ENCODE measurements around the gene UNCX. TPM values are rescaled to one million over a fixed set of nuclear protein-coding genes. Genes with fewer than 3 reads are reported as not detected.
"Not testable (repeated sequence)": the region's sequence is repeated elsewhere in the genome, so short reads cannot be mapped to it uniquely, and the experiment has no call there.

UNCX gene
- total RNA-seq, 1 experiment from 2014 or later: not detected

GRCh38 chr7:1256621-1257020, 23.9 kb downstream of the UNCX start:
- no peak for DNase-seq (ENCODE audit: low spot score)

GRCh38 chr7:1257221-1257620, 24.5 kb downstream of the UNCX start:
- DNase-seq (ENCODE audit: low spot score): no peak

- no peak for DNase-seq (ENCODE audit: low spot score)
Observed at GRCh38 chr7:1257863-1258262, 25.2 kb downstream of the UNCX start.

DNA sequence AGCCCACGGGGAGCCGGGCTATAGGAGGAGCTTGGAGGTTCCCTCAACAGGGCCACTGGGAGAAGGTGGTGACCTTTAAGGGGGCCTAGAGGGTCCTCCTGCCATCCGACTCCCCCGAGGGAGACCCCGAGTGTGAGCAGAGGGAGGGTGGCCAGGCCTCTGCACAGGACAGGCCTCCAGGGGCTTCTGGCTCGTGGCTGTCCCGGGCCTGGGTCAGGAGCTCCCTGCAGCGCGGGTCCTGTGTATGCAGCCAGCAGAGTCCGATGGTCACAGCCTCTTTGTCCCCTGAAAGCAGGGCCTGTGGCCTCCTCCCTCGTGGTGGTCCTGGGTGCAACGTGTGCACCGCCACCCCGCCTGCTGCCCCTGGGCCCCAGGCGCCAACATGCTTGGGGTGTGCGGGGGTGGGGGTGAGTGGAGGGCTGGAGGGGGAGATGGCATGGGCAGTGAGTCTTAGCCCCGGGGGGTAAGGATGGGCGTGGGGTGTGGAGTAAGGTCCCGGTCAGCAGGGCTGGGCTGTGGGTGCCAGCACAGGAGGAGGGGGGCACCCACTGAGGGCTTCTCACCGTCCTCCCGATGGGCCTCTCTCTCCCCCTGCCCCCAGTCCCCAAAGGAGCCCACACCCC, 27.1 kb downstream of the UNCX start:
- DNase-seq (ENCODE audit: low spot score): no peak

DNA sequence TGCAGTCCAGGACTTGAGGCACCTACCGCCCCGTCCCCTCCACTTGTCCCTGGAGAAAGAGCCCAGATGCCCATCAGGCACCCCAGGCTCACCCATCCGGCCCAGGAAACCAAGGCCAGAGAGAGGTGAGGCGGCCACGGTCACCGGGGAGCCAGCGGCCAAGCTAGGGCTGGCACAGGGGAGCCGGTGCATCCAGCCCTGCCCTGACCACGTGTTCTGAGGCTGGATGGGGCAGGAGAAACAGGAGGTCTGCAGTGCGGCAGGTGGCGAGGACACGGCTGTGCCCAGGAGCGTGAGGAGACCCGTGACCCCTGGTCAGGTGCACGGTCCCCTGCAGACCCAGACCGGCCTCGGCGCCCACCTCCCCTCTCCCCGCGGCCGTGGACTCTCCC, 27.6 kb downstream of the UNCX start:
- DNase-seq (ENCODE audit: low spot score): no peak

- not testable (repeated sequence) for DNase-seq (ENCODE audit: low spot score)
Observed at GRCh38 chr7:1261036-1261435, 28.4 kb downstream of the UNCX start.

- DNase-seq (ENCODE audit: low spot score): no peak
Observed at GRCh38 chr7:1262441-1262840, 29.8 kb downstream of the UNCX start.

- DNase-seq (ENCODE audit: low spot score): no peak
Observed at GRCh38 chr7:1263391-1263951, 30.8 kb downstream of the UNCX start.

DNA sequence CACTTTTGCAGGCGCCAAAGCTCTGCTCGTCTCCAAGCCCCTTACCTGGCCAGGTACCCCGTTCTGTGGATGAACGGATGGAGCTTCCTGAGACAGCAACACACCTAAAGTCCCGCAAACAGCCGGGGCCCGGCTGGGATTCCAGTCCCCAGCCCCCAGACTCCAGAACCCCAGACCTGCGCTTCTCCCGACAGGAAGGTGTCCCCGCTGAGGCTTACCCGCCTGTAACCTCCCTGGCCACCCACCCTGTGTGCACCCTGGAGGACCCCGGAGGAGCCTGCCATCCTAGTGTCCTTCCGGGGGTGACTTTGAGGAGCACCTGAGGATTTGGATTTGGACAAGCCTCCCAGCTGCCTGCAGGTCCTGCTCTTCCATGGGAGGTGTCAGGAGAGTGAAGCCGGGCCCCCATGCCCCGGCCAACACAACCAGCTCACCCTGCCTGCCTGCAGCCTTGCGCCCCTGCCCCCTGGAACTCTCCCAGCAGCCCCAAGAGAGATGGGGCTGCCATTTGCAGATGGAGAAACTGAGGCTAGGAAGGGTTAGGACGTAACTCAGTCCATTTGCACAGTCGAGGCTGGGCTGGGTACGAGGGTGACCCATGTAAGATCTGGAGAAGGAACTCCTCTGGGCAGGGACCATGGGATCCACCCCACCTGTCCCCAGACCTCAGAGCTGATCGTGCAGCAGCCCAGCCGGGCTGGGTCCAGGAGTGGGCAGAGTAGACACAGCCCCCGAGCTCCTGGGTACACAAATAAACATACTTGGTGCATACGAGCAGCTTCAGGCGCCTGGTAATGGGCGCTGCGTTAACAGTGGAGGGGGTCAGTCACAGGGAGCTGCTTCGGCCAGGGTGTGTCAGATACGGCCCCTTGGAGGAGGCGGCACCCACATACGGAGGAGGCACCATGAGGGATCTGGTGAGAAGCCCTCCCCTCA, 31.9 kb downstream of the UNCX start:
- no peak for DNase-seq (ENCODE audit: low spot score)

DNA sequence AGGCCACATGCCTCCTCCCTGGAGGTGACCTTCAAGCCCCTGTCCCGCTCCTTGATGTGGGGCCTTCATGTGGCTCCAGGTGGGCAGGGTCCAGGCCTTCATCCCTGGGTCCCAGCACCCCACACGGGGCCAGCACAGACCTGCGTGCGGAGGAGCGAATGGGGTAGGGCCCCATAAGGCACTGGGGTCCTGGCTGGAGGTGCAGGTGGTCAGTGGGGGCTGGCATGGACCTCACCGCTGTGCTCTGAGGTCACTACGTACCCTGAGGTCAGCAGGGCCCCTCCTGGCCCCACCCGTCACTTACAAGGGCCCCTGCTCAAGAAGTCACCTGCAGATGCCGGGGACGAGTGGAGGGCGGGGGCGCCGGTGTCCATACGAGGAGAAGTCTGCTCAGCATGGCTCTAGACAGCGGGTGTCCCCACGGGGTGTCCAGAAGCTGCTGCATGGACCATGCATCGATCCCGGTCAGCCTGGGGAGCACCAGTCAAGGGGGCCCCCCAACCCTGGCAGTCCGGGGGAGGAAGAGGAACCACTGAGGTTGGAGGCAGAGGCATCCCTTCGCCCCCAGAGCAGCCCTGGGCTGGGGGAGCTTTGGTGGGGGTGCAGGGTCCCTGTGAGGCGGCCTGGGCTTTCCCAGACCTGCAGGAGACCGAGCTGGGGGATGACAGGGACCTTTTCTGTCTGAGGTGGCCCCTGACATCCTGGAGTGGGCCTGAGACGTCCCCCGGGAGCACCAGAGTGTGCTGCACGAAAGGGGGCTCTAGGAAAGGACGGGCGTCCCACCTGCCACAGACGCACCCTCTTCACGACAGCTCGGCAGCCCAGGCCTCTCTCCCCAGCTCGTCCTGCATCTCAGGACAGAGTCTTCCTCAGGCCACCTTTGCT, 34.6 kb downstream of the UNCX start:
- DNase-seq (ENCODE audit: low spot score): no peak

- no peak for DNase-seq (ENCODE audit: low spot score)
Observed at GRCh38 chr7:1268076-1268815, 35.6 kb downstream of the UNCX start.

- DNase-seq (ENCODE audit: low spot score): no peak
Observed at GRCh38 chr7:1268866-1269265, 36.2 kb downstream of the UNCX start.

DNA sequence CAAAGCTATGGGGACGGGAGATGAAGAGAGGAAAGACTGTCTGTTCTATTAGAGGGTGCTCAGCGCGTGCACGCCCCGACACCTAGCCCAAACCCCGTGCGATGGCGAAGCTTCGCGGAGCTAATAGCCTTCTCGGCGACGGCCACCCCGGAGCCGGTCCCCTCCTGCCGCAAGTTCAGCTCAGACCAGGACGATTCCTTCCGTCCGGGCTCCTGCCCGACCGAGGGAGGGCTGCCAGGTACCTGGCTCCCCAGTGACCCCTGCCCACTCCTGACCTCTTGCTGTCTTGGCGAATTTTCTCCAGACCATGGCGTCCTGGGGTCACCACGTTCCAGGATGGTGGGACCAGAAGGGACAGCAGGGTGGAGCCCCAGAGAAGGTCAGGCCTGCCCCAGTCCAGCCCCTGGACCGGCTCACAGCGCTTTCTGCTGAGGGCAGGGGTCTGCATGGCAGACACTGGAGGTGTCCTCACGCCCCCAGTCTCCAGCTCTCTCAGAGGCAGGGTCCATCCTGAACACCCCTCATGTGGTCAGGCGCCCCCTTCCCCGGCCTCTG, 36.7 kb downstream of the UNCX start:
- no peak for DNase-seq (ENCODE audit: low spot score)

DNA sequence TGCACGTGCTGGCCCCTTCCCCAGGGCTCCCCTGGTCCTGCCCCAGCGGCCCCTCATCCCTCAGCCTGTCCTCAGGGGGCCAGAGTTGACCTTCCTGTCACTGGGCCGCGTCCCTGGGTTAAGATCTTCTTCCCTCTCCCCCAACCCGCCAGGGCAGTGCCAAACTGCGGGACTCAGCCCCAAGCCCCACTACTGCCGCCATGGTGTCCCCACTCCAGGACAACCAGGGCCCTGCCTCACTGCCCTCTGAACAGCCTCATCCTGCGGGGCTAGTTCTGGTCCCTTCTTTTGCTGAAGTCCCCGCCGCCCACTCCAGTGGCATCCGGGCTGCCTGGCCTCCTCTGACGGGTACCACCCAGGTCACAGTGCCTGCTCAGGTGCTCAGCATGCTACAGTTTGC, 37.5 kb downstream of the UNCX start:
- no peak for DNase-seq (ENCODE audit: low spot score)

DNA sequence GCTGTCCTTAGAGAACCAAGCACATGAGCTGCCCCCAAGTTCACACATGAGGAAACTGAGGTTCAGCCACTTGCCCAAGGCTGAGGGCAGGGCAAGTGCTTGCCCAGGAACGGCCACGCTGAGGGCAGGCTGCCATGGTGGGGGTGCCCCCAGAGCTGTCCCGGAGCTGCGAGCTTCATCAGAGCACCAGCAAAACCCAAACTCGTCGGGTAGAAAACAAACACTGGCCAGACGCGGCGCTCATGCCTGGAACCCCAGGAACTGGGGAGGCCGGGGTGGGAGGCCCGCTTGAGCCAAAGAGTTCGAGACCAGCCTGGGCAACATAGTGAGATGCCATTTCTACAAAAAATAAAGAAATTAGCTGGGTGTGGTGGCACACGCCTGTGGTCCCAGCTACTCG, 38.4 kb downstream of the UNCX start:
- no peak for DNase-seq (ENCODE audit: low spot score)

DNA sequence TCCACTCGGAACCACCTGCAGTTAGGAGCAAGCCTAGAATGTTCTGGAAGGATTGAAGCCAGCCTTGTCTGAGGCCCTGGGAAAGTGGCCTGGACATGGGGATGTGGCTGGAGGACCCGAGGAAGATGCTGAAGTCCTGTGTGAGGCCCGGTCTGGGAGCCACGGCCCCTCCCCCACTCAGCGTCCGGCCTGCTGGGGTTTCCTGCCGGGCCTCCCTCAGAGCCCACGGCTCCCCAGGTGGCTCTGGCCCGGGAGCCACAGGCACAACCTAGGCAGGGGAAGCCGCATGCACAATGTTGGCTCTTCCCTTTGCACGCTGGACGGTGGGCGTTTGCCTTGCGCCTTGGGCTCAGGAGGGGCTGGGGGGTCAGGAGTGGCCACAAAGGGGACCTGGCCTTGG, 39.0 kb downstream of the UNCX start:
- DNase-seq (ENCODE audit: low spot score): no peak

- DNase-seq (ENCODE audit: low spot score): not testable (repeated sequence)
Observed at GRCh38 chr7:1272136-1272535, 39.5 kb downstream of the UNCX start.

DNA sequence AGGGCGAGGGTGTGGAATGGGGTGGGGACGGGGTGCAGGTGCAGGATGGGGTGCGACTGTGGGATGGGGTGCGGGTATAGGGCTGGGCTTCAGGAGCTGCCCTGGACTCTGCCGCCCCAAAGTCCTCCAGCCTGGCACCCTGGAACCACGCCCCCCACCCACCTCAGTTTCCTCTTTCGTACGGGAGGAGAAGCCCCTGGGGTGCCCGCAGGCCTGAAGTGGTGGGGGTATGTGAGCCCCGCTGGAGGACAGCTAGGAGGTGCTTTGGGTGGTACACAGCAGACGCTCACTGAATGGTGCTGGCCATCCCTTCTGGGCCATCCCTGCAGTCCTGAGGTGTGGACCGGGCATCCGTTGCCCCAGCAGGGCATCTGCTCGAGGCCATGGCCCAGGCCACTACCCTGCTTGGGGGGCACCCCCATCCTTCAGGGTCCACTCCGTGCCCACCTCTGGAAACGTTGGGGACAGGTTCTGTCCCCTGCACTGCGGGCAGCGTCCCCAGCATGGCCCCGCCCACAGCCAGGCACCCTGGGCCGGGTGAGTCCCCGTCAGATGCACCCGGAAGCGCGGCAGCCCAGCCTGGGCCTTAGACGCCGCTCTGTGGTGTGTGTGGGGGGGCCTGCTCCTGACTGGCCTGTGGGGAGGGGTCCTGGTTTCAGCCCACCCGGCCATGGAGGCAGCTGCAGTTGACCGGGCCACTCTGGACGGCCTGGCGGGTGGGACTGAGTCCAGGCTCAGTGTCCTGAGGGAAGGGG, 41.6 kb downstream of the UNCX start:
- DNase-seq (ENCODE audit: low spot score): no peak

- no peak for DNase-seq (ENCODE audit: low spot score)
Observed at GRCh38 chr7:1274876-1275375, 42.3 kb downstream of the UNCX start.
